MCF 10A (cell line): ENCODE data around the gene MTSS2. TPM values are rescaled to one million over a fixed set of nuclear protein-coding genes. Genes with fewer than 3 reads are reported as not detected.
A peak's percentile ranks its signal among the peaks of the same experiment; 100 is the strongest.

ENCODE experiments used
- BruUV-seq: library from RNA; stranded (reverse); fragments of 400-500 nt; replicated peaks from 2 replicates; lab custom pipeline; 2021; lab: Mats Ljungman, UMichigan
- CTCF ChIA-PET: fragments of 300-600 bp; sonication (Branson Sonifier 250); formaldehyde crosslinking; extraction: SDS; loops from one replicate; lab custom pipeline; 2021; ENCODE audit warnings: antibody characterized with exemption, inconsistent platforms; lab: Yijun Ruan, JAX
- POLR2A ChIA-PET: fragments of 300-600, 350-650 bp; sonication (Branson Sonifier 250); formaldehyde crosslinking; extraction: SDS; loops from one replicate; lab custom pipeline; 2020; ENCODE audit warnings: antibody characterized with exemption, inconsistent platforms; lab: Yijun Ruan, JAX
- DNase-seq: peaks from one replicate; pipeline ENCODE4 v3.0.0-alpha.2; 2018; ENCODE audit not compliant: unreplicated experiment
- H3K27ac Mint-ChIP-seq: one replicate; pipeline ENCODE4 v1.8.0; 2022; ENCODE audit warnings: mild to moderate bottlenecking, low read depth, mixed read lengths; ENCODE audit not compliant: unreplicated experiment
- H3K27me3 Mint-ChIP-seq: one replicate; pipeline ENCODE4 v1.8.0; 2022; ENCODE audit warnings: mixed read lengths; ENCODE audit not compliant: insufficient read depth, unreplicated experiment
- H3K36me3 Mint-ChIP-seq: one replicate; pipeline ENCODE4 v1.8.0; 2022; ENCODE audit warnings: mild to moderate bottlenecking, moderate library complexity, mixed read lengths; ENCODE audit not compliant: insufficient read depth, unreplicated experiment
- H3K4me1 Mint-ChIP-seq: one replicate; pipeline ENCODE4 v1.8.0; 2022; ENCODE audit warnings: mixed read lengths; ENCODE audit not compliant: insufficient read depth, unreplicated experiment
- H3K4me3 Mint-ChIP-seq: one replicate; pipeline ENCODE4 v1.8.0; 2022; ENCODE audit warnings: mild to moderate bottlenecking, moderate library complexity, mixed read lengths; ENCODE audit not compliant: unreplicated experiment
- H3K9me3 Mint-ChIP-seq: one replicate; pipeline ENCODE4 v1.8.0; 2022; ENCODE audit warnings: mixed read lengths; ENCODE audit not compliant: unreplicated experiment
- CTCF ChIP-seq: fragments of 200-600 bp; IDR thresholded peaks from one replicate; pipeline ENCODE4 v1.8.0; 2022; ENCODE audit warnings: antibody characterized with exemption, mild to moderate bottlenecking; ENCODE audit not compliant: unreplicated experiment
- intact Hi-C: fragments of 100-400 bp; cut with micrococcal nuclease; formaldehyde crosslinking; loops from 2 replicates; pipeline ENCODE4 v1.14.1; 2022
- total RNA-seq: library from RNA; stranded (reverse); gene quantifications from 2 replicates; pipeline ENCODE4 v1.2.3, GENCODE V29; 2022

MTSS2 gene
- total RNA-seq, 1 experiment from 2014 or later, result 75.8 TPM

GRCh38 chr16:70720425-70721201 lies 34.8 kb upstream of the MTSS2 start:
- H3K9me3 Mint-ChIP-seq, result no peaks in the 10 kb centered on the region
- POLR2A ChIA-PET, result no interaction called here
- intact Hi-C loops, result no loop called here
- no peaks in the 10 kb centered on the region for H3K27me3 Mint-ChIP-seq
- no peak for DNase-seq
- no TSS peak for BruUV-seq
- CTCF ChIA-PET, result interaction anchor here (0.6 to 0.8 kb wide), 2 partner anchors 36 to 49 kb away, joined by 4 read pairs; no protein-coding TSS in a partner anchor
- no peak overlapping the region for H3K27ac Mint-ChIP-seq
- no peak overlapping the region for H3K4me3 Mint-ChIP-seq
- no peak for TF ChIP-seq CTCF
- peaks cover 15% of the 10 kb centered on the region for H3K4me1 Mint-ChIP-seq
- H3K36me3 Mint-ChIP-seq, result peaks cover 16% of the 10 kb centered on the region

GRCh38 chr16:70717065-70717464 lies 31.2 kb upstream of the MTSS2 start:
- no peak overlapping the region for H3K4me3 Mint-ChIP-seq
- H3K27ac Mint-ChIP-seq, result no peak overlapping the region

DNA sequence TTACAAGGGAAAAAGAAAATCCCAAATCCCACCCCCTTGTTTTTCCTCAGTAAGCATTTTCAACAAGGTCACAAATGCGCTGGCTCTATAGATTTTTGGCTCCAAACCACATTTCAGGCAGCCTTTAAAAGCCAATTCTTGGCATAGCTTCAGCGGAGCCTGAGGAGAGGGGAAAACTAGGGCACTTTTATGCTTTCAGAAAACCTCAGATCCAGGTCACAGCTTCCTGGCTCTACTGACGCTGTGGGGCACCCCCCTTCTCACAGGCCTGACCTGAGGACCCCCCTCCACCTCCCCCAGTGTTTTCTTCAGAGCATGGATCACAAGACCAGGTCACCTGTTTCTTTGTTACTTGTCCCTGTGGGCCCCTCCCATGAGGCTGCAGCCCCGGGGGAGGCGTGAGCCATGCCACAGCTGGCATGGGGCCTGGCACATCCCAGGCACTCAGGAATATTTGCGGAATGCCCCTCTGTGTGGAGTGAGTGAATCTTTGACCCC lies 30.1 kb upstream of the MTSS2 start:
- H3K36me3 Mint-ChIP-seq, result peaks cover 18% of the 10 kb centered on the region
- ChIA-PET CTCF (interaction anchor here (0.8 to 3.0 kb wide), 10 partner anchors 13 to 128 kb away, joined by 3 to 26 read pairs (median 7); no protein-coding TSS in a partner anchor), POLR2A (interaction anchor here (0.7 to 2.6 kb wide), 19 partner anchors 9 to 139 kb away, joined by 3 to 20 read pairs (median 5); partner anchors contain the start of gene VAC14)
- H3K27ac Mint-ChIP-seq, result peak overlapping the region; percentile 96
- TF ChIP-seq CTCF, result no peak
- H3K9me3 Mint-ChIP-seq, result no peaks in the 10 kb centered on the region
- DNase-seq, result peak; percentile 74
- H3K4me1 Mint-ChIP-seq, result peaks cover 34% of the 10 kb centered on the region
- no TSS peak for BruUV-seq
- intact Hi-C loops, result loop anchor here (1.0 to 2.0 kb wide), 4 partner anchors 21 to 55 kb away; partner anchors contain the start of gene MTSS2
- peak overlapping the region; percentile 60 for H3K4me3 Mint-ChIP-seq
- H3K27me3 Mint-ChIP-seq, result no peaks in the 10 kb centered on the region

More at GRCh38 chr16:70717065-70717464, 31.2 kb upstream of the MTSS2 start:
- no peak for DNase-seq
- ChIA-PET POLR2A (no interaction called here), CTCF (interaction anchor here (0.7 kb wide), 1 partner anchor 116 kb away, joined by 3 read pairs; no protein-coding TSS in a partner anchor)
- Mint-ChIP-seq H3K9me3 (no peaks in the 10 kb centered on the region), H3K27me3 (no peaks in the 10 kb centered on the region), H3K36me3 (peaks cover 20% of the 10 kb centered on the region), H3K4me1 (peaks cover 39% of the 10 kb centered on the region)
- intact Hi-C loops, result no loop called here
- BruUV-seq, result no TSS peak
- no peak for TF ChIP-seq CTCF
